ENCODE results near the gene HDAC9.

GRCh38 chr7:18655506-18655905 is 160.0 kb downstream of the HDAC9 start:
- TF ChIP-seq POLR2AphosphoS5 (IDR thresholded peaks at IDR 0.05; ENCODE audit: low read depth, low read length) (no peak), REST (IDR thresholded peaks at IDR 0.05; ENCODE audit: insufficient read depth in 1 of 2, low read depth in 2 of 2, low read length in 2 of 2) (no peak), SIN3A (IDR thresholded peaks at IDR 0.05; ENCODE audit: borderline replicate concordance, insufficient read depth, low read length) (no peak)

Data from PFSK-1 (cell line).